Activated CD8-positive, alpha-beta T cell treated with anti-CD3 and anti-CD28 coated beads for 36 hours (primary cell): ENCODE measurements around the gene ZNF625. TPM values are rescaled to one million over a fixed set of nuclear protein-coding genes. Genes with fewer than 3 reads are reported as not detected.

ENCODE experiments used
- ATAC-seq: fragments of 200-7000 bp; cut with Tn5 transposase; one replicate; pipeline ENCODE4 v1.10.0; 2021; ENCODE audit warnings: mild to moderate bottlenecking, moderate library complexity
- CTCF ChIA-PET: fragments of 350-600 bp; sonication (Branson Sonifier 250); formaldehyde crosslinking; loops from one replicate; lab custom pipeline; 2021; ENCODE audit warnings: antibody characterized with exemption; lab: Charles Lee
- POLR2A ChIA-PET: fragments of 350-600 bp; sonication (Branson Sonifier 250); formaldehyde crosslinking; loops from one replicate; lab custom pipeline; 2021; ENCODE audit warnings: antibody characterized with exemption; lab: Charles Lee
- DNase-seq: peaks from one replicate; pipeline ENCODE4 v3.0.0-alpha.2; 2020
- H3K27ac Mint-ChIP-seq: one replicate; pipeline ENCODE4 v1.8.0; 2021; ENCODE audit warnings: mild to moderate bottlenecking, mixed read lengths
- H3K27me3 Mint-ChIP-seq: one replicate; pipeline ENCODE4 v1.8.0; 2021; ENCODE audit warnings: mixed read lengths
- H3K36me3 Mint-ChIP-seq: one replicate; pipeline ENCODE4 v1.8.0; 2021; ENCODE audit warnings: low read depth, mixed read lengths
- H3K4me1 Mint-ChIP-seq: one replicate; pipeline ENCODE4 v1.8.0; 2021; ENCODE audit warnings: low read depth, mixed read lengths
- H3K4me3 Mint-ChIP-seq: one replicate; pipeline ENCODE4 v1.8.0; 2021; ENCODE audit warnings: mild to moderate bottlenecking, moderate library complexity, mixed read lengths
- H3K9me3 Mint-ChIP-seq: one replicate; pipeline ENCODE4 v1.8.0; 2021; ENCODE audit warnings: mixed read lengths
- CTCF ChIP-seq: fragments of 200-600 bp; IDR thresholded peaks from one replicate; pipeline ENCODE4 v1.8.0; 2022; ENCODE audit warnings: antibody characterized with exemption, mild to moderate bottlenecking
- intact Hi-C: fragments of 100-400 bp; cut with micrococcal nuclease; formaldehyde crosslinking; loops from one replicate; pipeline ENCODE4 v1.10.0; 2022
- total RNA-seq, 2 experiments: library from RNA; stranded (reverse); gene quantifications; one replicate each; pipeline ENCODE4 v1.2.3, GENCODE V29; 2021

The ZNF625 gene
- total RNA-seq, 2 experiments from 2014 or later: 3.9 to 4.6 TPM

GRCh38 chr19:12198136-12198535 lies 41.6 kb upstream of the ZNF625 start:
- Mint-ChIP-seq H3K36me3 (peaks cover 43% of the 10 kb centered on the region), H3K4me1 (peaks cover 28% of the 10 kb centered on the region), H3K9me3 (peaks cover 23% of the 10 kb centered on the region), H3K27ac (no peak overlapping the region), H3K27me3 (no peaks in the 10 kb centered on the region), H3K4me3 (no peak overlapping the region)
- ChIA-PET POLR2A (interaction anchor here (0.6 kb wide), 1 partner anchor 292 kb away, joined by 3 read pairs; no protein-coding TSS in a partner anchor), CTCF (no interaction called here)
- intact Hi-C loops: no loop called here
- no peak for DNase-seq
- ATAC-seq: no peak
- TF ChIP-seq CTCF: no peak

- Mint-ChIP-seq H3K4me1 (peaks cover 28% of the 10 kb centered on the region), H3K4me3 (peak overlapping the region; percentile 75), H3K9me3 (peaks cover 39% of the 10 kb centered on the region), H3K36me3 (peaks cover 65% of the 10 kb centered on the region), H3K27me3 (no peaks in the 10 kb centered on the region), H3K27ac (peak overlapping the region; percentile 83)
- POLR2A ChIA-PET: interaction anchor here (0.6 to 1.7 kb wide), 4 partner anchors 126 to 620 kb away, joined by 3 to 10 read pairs (median 4); partner anchors contain the start of genes ZNF442 and ZNF563
- ATAC-seq (peak; percentile 97), DNase-seq (peak; percentile 93)
- intact Hi-C loops: no loop called here
- CTCF ChIA-PET: interaction anchor here (1.2 to 1.4 kb wide), 2 partner anchors 12 to 136 kb away, joined by 3 to 4 read pairs; no protein-coding TSS in a partner anchor
- TF ChIP-seq CTCF: no peak
These were observed 38.5 kb upstream of the ZNF625 start for GRCh38 chr19:12194827-12195731.

GRCh38 chr19:12187625-12188024 lies 31.1 kb upstream of the ZNF625 start:
- POLR2A ChIA-PET: no interaction called here
- TF ChIP-seq CTCF: no peak
- ATAC-seq (no peak), DNase-seq (no peak)
- Mint-ChIP-seq H3K4me3 (no peak overlapping the region), H3K36me3 (peaks cover 90% of the 10 kb centered on the region), H3K27ac (no peak overlapping the region), H3K9me3 (peaks cover 66% of the 10 kb centered on the region), H3K4me1 (peaks cover 8% of the 10 kb centered on the region), H3K27me3 (no peaks in the 10 kb centered on the region)
- intact Hi-C loops: no loop called here
- CTCF ChIA-PET: no interaction called here

GRCh38 chr19:12180377-12180776 lies 23.8 kb upstream of the ZNF625 start:
- ChIA-PET POLR2A (interaction anchor here (1.9 kb wide), 1 partner anchor 13 kb away, joined by 5 read pairs; no protein-coding TSS in a partner anchor), CTCF (no interaction called here)
- no peak for DNase-seq
- Mint-ChIP-seq H3K4me1 (peaks cover 15% of the 10 kb centered on the region), H3K27ac (no peak overlapping the region), H3K27me3 (no peaks in the 10 kb centered on the region), H3K9me3 (peaks cover 37% of the 10 kb centered on the region), H3K36me3 (peaks cover 80% of the 10 kb centered on the region), H3K4me3 (no peak overlapping the region)
- TF ChIP-seq CTCF: no peak
- ATAC-seq: no peak
- intact Hi-C loops: no loop called here

- DNase-seq: no peak
- Mint-ChIP-seq H3K9me3 (no peaks in the 10 kb centered on the region), H3K4me1 (peaks cover 49% of the 10 kb centered on the region), H3K4me3 (no peak overlapping the region), H3K36me3 (peaks cover 31% of the 10 kb centered on the region), H3K27me3 (no peaks in the 10 kb centered on the region), H3K27ac (peak overlapping the region; percentile 56)
- intact Hi-C loops: no loop called here
- no peak for TF ChIP-seq CTCF
- POLR2A ChIA-PET: no interaction called here
- no peak for ATAC-seq
- CTCF ChIA-PET: interaction anchor here (1.4 kb wide), 2 partner anchors 11 to 107 kb away, joined by 3 to 4 read pairs; no protein-coding TSS in a partner anchor
These were observed 10.1 kb upstream of the ZNF625 start for GRCh38 chr19:12166626-12167025.
